ENCODE results near the gene CDC42. TPM values are rescaled to one million over a fixed set of nuclear protein-coding genes. Genes with fewer than 3 reads are reported as not detected.

CDC42 gene
- polyA plus RNA-seq, 1 experiment, result 148 TPM

DNA sequence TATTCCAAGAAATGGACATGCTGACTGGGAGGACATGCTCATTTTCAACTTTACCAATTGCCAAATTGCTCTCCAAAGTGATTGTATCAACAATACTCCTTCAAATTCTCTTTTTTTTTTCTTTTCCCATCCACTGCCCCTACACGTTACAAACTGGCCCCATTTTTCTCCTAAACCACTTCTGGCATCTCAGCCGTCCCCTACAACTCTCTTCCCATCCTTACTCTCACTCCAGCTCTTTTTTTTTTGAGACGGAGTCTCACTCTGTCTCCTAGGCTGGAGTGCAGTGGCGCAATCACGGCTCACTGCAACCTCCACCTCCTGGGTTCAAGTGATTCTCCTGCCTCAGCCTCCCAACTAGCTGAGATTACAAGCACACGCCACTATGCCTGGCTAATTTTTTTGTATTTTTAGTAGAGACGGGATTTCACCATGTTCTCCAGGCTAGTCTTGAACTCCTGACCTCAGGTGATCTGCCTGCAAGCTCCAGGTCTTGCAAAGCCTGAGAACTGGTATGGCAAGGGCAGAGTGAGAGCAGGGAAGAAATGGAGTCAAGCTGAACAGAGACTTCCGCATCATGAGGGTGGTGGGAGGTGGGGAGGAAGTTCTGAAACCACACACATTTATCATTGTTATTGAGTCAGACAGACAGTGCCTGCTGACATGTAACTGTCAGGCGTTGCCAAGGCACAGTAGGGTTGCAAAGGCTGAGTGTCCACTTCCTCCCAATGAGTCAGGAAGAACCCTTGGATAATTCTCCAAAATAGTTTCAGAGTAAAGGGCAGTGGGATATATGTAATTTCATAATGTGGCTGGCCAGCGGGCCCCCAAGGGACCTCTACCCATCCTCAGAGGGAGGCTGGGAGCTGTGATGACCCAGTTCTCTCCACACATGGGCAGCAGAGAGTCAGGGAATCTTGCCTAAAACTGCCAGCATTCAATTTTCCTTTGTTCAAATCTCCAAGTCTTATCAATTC, 33.6 kb upstream of the CDC42 start:
- CTCF ChIA-PET, result interaction anchor here (0.7 kb wide), 1 partner anchor 351 kb away, joined by 4 read pairs; no protein-coding TSS in a partner anchor
- Histone ChIP-seq H3K27me3 (ENCODE audit: control insufficient read depth, insufficient read depth, low read length) (no peaks in the 10 kb centered on the region), H3K4me3 (ENCODE audit: low read depth, low read length) (no peak overlapping the region), H3K36me3 (ENCODE audit: control insufficient read depth, insufficient read depth, low read length) (no peaks in the 10 kb centered on the region)
- TF ChIP-seq, protein P1, sequence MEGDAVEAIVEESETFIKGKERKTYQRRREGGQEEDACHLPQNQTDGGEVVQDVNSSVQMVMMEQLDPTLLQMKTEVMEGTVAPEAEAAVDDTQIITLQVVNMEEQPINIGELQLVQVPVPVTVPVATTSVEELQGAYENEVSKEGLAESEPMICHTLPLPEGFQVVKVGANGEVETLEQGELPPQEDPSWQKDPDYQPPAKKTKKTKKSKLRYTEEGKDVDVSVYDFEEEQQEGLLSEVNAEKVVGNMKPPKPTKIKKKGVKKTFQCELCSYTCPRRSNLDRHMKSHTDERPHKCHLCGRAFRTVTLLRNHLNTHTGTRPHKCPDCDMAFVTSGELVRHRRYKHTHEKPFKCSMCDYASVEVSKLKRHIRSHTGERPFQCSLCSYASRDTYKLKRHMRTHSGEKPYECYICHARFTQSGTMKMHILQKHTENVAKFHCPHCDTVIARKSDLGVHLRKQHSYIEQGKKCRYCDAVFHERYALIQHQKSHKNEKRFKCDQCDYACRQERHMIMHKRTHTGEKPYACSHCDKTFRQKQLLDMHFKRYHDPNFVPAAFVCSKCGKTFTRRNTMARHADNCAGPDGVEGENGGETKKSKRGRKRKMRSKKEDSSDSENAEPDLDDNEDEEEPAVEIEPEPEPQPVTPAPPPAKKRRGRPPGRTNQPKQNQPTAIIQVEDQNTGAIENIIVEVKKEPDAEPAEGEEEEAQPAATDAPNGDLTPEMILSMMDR (IDR thresholded peaks at IDR 0.05; ENCODE audit: insufficient read depth, low read depth, low read length), result peak; percentile 48
- no peak for DNase-seq (ENCODE audit: low read depth)
- POLR2A ChIA-PET, result no interaction called here

DNA sequence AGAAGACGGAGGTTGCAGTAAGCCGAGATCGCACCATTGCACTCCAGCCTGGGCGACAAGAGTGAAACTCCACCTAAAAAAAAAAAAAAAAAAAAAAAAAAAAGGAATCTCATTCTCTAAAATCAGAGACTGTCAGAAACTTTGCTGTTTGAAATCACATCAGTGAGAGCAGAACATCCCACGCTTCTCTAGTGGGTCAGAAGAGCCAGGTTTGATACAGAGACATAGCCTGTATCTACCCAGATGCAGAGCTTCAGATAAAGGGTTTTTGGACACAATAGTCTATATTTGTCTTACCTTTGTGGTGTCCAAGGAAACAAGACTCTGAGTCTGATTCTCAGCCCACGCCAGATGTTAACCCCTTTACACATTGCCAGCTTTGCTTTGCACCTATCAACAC, 31.4 kb upstream of the CDC42 start:
- Histone ChIP-seq H3K4me3 (ENCODE audit: low read depth, low read length) (no peak overlapping the region), H3K27me3 (ENCODE audit: control insufficient read depth, insufficient read depth, low read length) (no peaks in the 10 kb centered on the region), H3K36me3 (ENCODE audit: control insufficient read depth, insufficient read depth, low read length) (no peaks in the 10 kb centered on the region)
- ChIA-PET POLR2A (no interaction called here), CTCF (interaction anchor here (0.9 kb wide), 1 partner anchor 366 kb away, joined by 4 read pairs; no protein-coding TSS in a partner anchor)
- no peak for DNase-seq (ENCODE audit: low read depth)
- TF ChIP-seq, protein P1 (IDR thresholded peaks at IDR 0.05; ENCODE audit: insufficient read depth, low read depth, low read length), result no peak

DNA sequence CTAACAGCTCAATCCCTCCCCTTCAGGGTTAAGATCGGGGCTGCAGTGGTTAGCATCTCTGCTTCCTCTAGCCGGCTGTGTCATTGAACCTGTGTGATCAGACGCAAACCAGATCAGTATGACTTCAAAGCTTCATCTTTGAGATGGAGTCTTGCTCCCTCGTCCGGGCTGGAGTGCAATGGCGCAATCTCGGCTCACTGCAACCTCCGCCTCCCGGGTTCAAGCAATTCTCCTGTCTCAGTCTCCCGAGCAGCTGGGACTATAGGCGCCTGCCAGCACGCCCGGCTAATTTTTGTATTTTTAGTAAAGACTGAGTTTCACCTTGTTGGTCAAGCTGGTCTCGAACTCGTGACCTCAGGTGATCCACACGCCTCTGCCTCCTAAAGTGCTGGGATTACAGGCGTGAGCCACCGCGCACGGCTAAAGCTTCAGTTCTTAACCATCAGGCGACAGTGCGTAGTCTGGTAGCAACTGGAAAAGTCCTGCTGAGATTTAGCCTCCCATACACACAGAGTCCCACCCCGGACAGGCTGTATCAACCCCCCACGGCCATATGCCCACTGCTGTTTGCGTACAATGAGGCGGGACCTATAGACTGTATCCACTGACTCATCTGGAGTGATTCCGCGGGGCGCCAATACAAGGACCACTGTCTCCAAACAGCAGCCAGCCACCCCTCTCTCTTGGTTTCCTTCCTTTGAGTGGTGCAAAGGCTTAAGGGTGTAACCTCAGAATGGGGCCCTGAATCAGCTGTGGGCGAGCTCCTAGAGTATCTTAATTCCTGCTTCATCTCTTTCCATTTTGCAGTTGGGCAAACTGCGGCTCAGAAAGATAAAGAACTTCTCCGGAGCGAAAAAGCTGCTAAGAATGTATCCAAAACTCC, 27.8 kb upstream of the CDC42 start:
- H3K36me3 ChIP-seq (ENCODE audit: control insufficient read depth, insufficient read depth, low read length), result no peaks in the 10 kb centered on the region
- CTCF ChIA-PET, result interaction anchor here (0.6 to 1.3 kb wide), 10 partner anchors 14 to 392 kb away, joined by 3 to 4 read pairs (median 3); partner anchors contain the start of gene USP48
- no peaks in the 10 kb centered on the region for H3K27me3 ChIP-seq (ENCODE audit: control insufficient read depth, insufficient read depth, low read length)
- POLR2A ChIA-PET, result interaction anchor here (0.6 to 1.0 kb wide), 3 partner anchors 27 to 862 kb away, joined by 3 read pairs; no protein-coding TSS in a partner anchor
- no peak for DNase-seq (ENCODE audit: low read depth)
- TF ChIP-seq, protein P1 (IDR thresholded peaks at IDR 0.05; ENCODE audit: insufficient read depth, low read depth, low read length), result 0 out of 2 replicates have a peak, but pooled peaks have one; percentile 12
- peak overlapping the region; percentile 99 for H3K4me3 ChIP-seq (ENCODE audit: low read depth, low read length)

DNA sequence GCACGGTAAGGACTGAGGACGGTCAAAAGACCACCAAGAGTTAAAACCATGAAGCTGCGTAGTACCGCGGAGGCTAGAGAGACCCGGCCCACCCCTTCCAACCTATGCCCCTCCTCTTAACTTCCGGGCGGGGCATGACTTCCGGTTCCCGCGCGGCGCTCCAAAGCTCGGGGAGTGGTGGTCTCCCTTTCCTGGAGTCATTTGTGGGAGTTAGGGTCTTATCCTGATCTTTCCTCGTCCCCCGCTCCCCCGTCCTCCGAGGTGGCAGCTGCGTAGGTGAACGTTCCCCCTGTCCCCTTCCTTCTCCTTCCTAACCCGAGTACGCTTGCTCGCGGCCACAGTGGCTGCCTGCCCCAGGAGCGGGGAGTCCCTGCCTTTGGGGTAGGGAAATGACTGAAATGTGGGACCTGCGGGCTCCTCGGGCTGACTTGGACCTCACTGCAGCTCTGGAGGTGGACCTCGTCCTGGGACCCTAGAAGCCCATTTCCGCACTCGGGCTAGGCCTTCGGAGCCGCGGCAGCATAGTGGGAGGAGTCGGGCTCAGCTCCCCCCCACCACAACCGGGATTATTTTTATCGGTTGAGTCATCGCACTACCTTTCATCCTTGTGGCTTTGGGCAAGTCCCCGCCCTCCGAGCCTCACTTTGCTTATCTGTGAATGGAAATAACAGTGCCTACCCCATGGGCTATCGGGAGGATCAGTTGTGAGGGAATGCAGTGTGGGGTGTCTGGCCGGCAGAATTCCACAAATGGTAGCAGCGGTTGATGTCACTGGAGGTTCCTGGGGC, 26.9 kb upstream of the CDC42 start:
- no peak for DNase-seq (ENCODE audit: low read depth)
- POLR2A ChIA-PET, result interaction anchor here (0.8 to 1.0 kb wide), 2 partner anchors 26 to 225 kb away, joined by 3 read pairs; no protein-coding TSS in a partner anchor

More for the DNA sequence above, 26.9 kb upstream of the CDC42 start:
- Histone ChIP-seq H3K4me3 (ENCODE audit: low read depth, low read length) (peak overlapping the region; percentile 99), H3K27me3 (ENCODE audit: control insufficient read depth, insufficient read depth, low read length) (no peaks in the 10 kb centered on the region), H3K36me3 (ENCODE audit: control insufficient read depth, insufficient read depth, low read length) (peaks cover 2% of the 10 kb centered on the region; the same call in 1 of the 2 replicates)
- TF ChIP-seq, protein P1 (IDR thresholded peaks at IDR 0.05; ENCODE audit: insufficient read depth, low read depth, low read length), result no peak
- CTCF ChIA-PET, result interaction anchor here (0.7 to 1.3 kb wide), 7 partner anchors 13 to 391 kb away, joined by 3 to 4 read pairs (median 3); no protein-coding TSS in a partner anchor

All from BJ (cell line).